ENCODE results near the gene TBXAS1.

DNA sequence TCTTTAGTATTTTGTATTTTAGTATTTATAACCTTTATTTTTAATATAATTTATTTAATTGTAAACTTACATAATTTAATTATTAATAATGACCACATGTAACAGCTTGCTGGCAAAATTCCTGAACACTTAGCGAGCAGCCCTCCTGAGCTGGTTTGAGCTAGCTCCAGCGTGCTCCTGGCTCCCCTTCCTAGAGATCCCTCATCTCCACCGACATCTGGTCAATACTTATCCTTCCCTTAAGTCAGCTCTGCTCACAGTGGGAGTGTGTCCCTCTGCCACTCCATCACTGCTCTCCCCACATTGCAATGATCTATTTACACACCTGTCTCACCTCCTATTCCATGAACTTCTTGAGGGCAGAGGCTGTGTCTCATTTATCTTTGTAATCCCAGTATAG is 20.6 kb upstream of the TBXAS1 start:
- TF ChIP-seq POLR2A (IDR thresholded peaks at IDR 0.05; ENCODE audit: low read depth) = no peak
- TF ChIP-seq, protein P1, sequence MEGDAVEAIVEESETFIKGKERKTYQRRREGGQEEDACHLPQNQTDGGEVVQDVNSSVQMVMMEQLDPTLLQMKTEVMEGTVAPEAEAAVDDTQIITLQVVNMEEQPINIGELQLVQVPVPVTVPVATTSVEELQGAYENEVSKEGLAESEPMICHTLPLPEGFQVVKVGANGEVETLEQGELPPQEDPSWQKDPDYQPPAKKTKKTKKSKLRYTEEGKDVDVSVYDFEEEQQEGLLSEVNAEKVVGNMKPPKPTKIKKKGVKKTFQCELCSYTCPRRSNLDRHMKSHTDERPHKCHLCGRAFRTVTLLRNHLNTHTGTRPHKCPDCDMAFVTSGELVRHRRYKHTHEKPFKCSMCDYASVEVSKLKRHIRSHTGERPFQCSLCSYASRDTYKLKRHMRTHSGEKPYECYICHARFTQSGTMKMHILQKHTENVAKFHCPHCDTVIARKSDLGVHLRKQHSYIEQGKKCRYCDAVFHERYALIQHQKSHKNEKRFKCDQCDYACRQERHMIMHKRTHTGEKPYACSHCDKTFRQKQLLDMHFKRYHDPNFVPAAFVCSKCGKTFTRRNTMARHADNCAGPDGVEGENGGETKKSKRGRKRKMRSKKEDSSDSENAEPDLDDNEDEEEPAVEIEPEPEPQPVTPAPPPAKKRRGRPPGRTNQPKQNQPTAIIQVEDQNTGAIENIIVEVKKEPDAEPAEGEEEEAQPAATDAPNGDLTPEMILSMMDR (IDR thresholded peaks at IDR 0.05) = no peak

Measured in esophagus muscularis mucosa (tissue), 3 donors.